Kidney glomerular epithelial cell (primary cell): ENCODE data around the gene HHATL.

Experiments used
- DNase-seq: peaks from one replicate; lab custom pipeline; 2025; lab: John Stamatoyannopoulos, UW

HHATL gene

GRCh38 chr3:42698216-42698910 is 4.2 kb downstream of the HHATL start:
- DNase-seq: no peak

GRCh38 chr3:42697289-42698051 is 5.1 kb downstream of the HHATL start:
- no peak for DNase-seq

- no peak for DNase-seq
Measured at GRCh38 chr3:42696356-42697288, 6.0 kb downstream of the HHATL start.

GRCh38 chr3:42694366-42694765 is 8.2 kb downstream of the HHATL start:
- no peak for DNase-seq

- no peak for DNase-seq
Measured at GRCh38 chr3:42693530-42693930, 9.1 kb downstream of the HHATL start.

- no peak for DNase-seq
Measured at GRCh38 chr3:42692667-42693529, 9.7 kb downstream of the HHATL start.

GRCh38 chr3:42691816-42692666 is 10.6 kb downstream of the HHATL start:
- no peak for DNase-seq

GRCh38 chr3:42690766-42691680 is 11.6 kb downstream of the HHATL start:
- no peak for DNase-seq

- no peak for DNase-seq
Measured at GRCh38 chr3:42690191-42690590, 12.4 kb downstream of the HHATL start.

- DNase-seq: no peak
Measured at GRCh38 chr3:42689421-42690014, 13.1 kb downstream of the HHATL start.

GRCh38 chr3:42688487-42689420 is 13.8 kb downstream of the HHATL start:
- no peak for DNase-seq

- DNase-seq: no peak
Measured at GRCh38 chr3:42688016-42688415, 14.6 kb downstream of the HHATL start.

GRCh38 chr3:42686832-42687650 is 15.6 kb downstream of the HHATL start:
- DNase-seq: no peak

GRCh38 chr3:42685891-42686820 is 16.4 kb downstream of the HHATL start:
- DNase-seq: no peak

GRCh38 chr3:42685363-42685881 is 17.2 kb downstream of the HHATL start, which contains the start of gene KLHL40:
Gene KLHL40 (plus strand): TSS chr3:42685537. CDS start chr3:42685619, 82 bp downstream.
- DNase-seq: no peak
